Natural killer cell (primary cell): Measurements from ENCODE around the gene TSR1. TPM values are rescaled to one million over a fixed set of nuclear protein-coding genes. Genes with fewer than 3 reads are reported as not detected.
A peak's percentile ranks its signal among the peaks of the same experiment; 100 is the strongest.

Source experiments
- ATAC-seq, 3 donors: fragments of 150-1000 bp in 2 of 3; fragments of 200-7000 bp in 1 of 3; cut with Tn5 transposase; 1 replicate in 1 of 3; 2 replicates in 2 of 3; pipeline ENCODE4 v1.10.0; 2021; ENCODE audit warnings: mild to moderate bottlenecking in 2 of 3, moderate library complexity in 2 of 3
- DNase-seq, 2 donors: peaks; one replicate each; pipeline versions ENCODE4 v3.0.0 to v3.0.0-alpha.2; 2013 to 2021; ENCODE audit warnings: mixed read lengths in 1 of 2
- H3K27ac ChIP-seq: one replicate; pipeline ENCODE4 v1.5.1; 2013; ENCODE audit warnings: mild to moderate bottlenecking, low read length
- H3K27me3 ChIP-seq: one replicate; pipeline ENCODE4 v1.6.1; 2013; ENCODE audit warnings: low read length; ENCODE audit not compliant: control insufficient read depth, insufficient read depth
- H3K36me3 ChIP-seq: one replicate; pipeline ENCODE4 v1.6.1; 2013; ENCODE audit warnings: low read length; ENCODE audit not compliant: control insufficient read depth, insufficient read depth
- H3K4me1 ChIP-seq: one replicate; pipeline ENCODE4 v1.6.1; 2013; ENCODE audit warnings: low read length; ENCODE audit not compliant: control insufficient read depth, insufficient read depth
- H3K4me3 ChIP-seq: one replicate; pipeline ENCODE4 v1.5.1; 2013; ENCODE audit warnings: low read length
- H3K9me3 ChIP-seq: one replicate; pipeline ENCODE4 v1.6.1; 2013; ENCODE audit warnings: low read length; ENCODE audit not compliant: control insufficient read depth, insufficient read depth
- H3K27ac Mint-ChIP-seq, 2 donors: one replicate each; pipeline ENCODE4 v1.8.0; 2022; ENCODE audit warnings: mild to moderate bottlenecking in 2 of 2, mixed read lengths in 2 of 2, moderate library complexity in 1 of 2
- H3K27me3 Mint-ChIP-seq, 2 donors: one replicate each; pipeline ENCODE4 v1.8.0; 2022; ENCODE audit warnings: low read depth in 2 of 2, mixed read lengths in 2 of 2
- H3K36me3 Mint-ChIP-seq: one replicate; pipeline ENCODE4 v1.8.0; 2022; ENCODE audit warnings: mixed read lengths
- H3K4me1 Mint-ChIP-seq, 2 donors: one replicate each; pipeline ENCODE4 v1.8.0; 2022; ENCODE audit warnings: mixed read lengths in 2 of 2
- H3K4me3 Mint-ChIP-seq: one replicate; pipeline ENCODE4 v1.8.0; 2022; ENCODE audit warnings: mild to moderate bottlenecking, moderate library complexity, mixed read lengths
- H3K9me3 Mint-ChIP-seq, 2 donors: one replicate each; pipeline ENCODE4 v1.8.0; 2022; ENCODE audit warnings: mixed read lengths in 2 of 2
- WGBS: methylation state at CpG from one replicate; pipeline ENCODE4 v1.1.7; 2013; ENCODE audit warnings: missing lambda C conversion rate; ENCODE audit not compliant: insufficient coverage; 5-methylcytosine and 5-hydroxymethylcytosine counted together
- intact Hi-C: fragments of 100-400 bp; cut with micrococcal nuclease; formaldehyde crosslinking; loops from one replicate; pipeline ENCODE4 v1.14.2; 2022
- total RNA-seq, 4 donors: library from RNA; stranded (reverse); fragments of 120-200 nt in 1 of 4; gene quantifications; one replicate each; pipeline versions ENCODE4 v1.2.3 to v1.2.4, GENCODE V29; 2013 to 2022
- TF ChIP-seq, protein P1 (sequence below): fragments of 200-600 bp; IDR thresholded peaks from one replicate; pipeline ENCODE4 v1.8.0; 2022; ENCODE audit warnings: antibody characterized with exemption

Gene TSR1
- total RNA-seq, 3 donors from 2014 or later (not counting 1 experiment from before 2014, with no cell fraction given), result 19.7 to 30.7 (median 29.0) TPM

DNA sequence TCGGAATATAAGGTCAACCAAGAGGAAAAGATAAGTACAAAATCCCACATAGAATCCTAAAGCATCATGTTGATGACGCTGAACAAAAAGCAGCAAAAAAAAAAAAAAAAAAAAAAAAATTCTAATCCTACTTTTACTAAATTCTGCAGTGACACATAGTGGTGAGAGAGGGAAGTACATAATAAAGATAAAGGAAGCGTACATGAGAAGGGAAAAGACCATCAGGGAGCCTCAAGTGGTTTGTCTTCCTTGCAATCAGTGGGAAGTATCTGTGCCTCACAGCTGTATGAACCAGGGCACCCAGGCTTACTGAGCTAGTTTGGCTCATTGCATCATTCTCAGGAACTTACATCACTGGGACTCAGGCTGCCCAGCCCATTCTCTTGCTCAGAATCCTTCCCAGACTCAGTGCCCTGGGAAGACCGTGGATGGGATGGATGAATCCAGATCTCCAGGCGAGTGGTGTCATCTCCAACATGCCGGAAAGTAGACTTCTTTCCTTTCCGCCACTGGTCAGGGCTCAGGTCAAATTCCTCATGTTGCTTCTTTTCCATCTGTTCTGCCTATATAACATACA is 53.9 kb downstream of the TSR1 start:
- Mint-ChIP-seq H3K4me3 (no peak overlapping the region), H3K36me3 (peaks cover 27% of the 10 kb centered on the region), H3K27ac (peak overlapping the region; percentile 23 to 68), H3K4me1 (peaks cover 9 to 14% of the 10 kb centered on the region in 2 donors), H3K27me3 (no peaks in the 10 kb centered on the region), H3K9me3 (no peaks in the 10 kb centered on the region)
- peak in 1 of 2 donors; percentile 82 for DNase-seq
- Histone ChIP-seq H3K36me3 (peaks cover 49% of the 10 kb centered on the region), H3K4me3 (no peak overlapping the region), H3K9me3 (no peaks in the 10 kb centered on the region), H3K4me1 (no peaks in the 10 kb centered on the region), H3K27ac (no peak overlapping the region), H3K27me3 (no peaks in the 10 kb centered on the region)
- TF ChIP-seq, protein P1, sequence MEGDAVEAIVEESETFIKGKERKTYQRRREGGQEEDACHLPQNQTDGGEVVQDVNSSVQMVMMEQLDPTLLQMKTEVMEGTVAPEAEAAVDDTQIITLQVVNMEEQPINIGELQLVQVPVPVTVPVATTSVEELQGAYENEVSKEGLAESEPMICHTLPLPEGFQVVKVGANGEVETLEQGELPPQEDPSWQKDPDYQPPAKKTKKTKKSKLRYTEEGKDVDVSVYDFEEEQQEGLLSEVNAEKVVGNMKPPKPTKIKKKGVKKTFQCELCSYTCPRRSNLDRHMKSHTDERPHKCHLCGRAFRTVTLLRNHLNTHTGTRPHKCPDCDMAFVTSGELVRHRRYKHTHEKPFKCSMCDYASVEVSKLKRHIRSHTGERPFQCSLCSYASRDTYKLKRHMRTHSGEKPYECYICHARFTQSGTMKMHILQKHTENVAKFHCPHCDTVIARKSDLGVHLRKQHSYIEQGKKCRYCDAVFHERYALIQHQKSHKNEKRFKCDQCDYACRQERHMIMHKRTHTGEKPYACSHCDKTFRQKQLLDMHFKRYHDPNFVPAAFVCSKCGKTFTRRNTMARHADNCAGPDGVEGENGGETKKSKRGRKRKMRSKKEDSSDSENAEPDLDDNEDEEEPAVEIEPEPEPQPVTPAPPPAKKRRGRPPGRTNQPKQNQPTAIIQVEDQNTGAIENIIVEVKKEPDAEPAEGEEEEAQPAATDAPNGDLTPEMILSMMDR, result peak; percentile 66
- 73% methylated on average over 5 of the region's 7 CpGs for WGBS
- peak in 2 of 3 donors; percentile 66 to 89 for ATAC-seq
- intact Hi-C loops, result loop anchor here (1.0 to 2.0 kb wide), 3 partner anchors 16 to 228 kb away; no protein-coding TSS in a partner anchor

- Mint-ChIP-seq H3K27me3 (no peaks in the 10 kb centered on the region), H3K9me3 (no peaks in the 10 kb centered on the region), H3K4me3 (no peak overlapping the region), H3K4me1 (peaks cover 28 to 34% of the 10 kb centered on the region in 2 donors), H3K27ac (no peak overlapping the region), H3K36me3 (peaks cover 27% of the 10 kb centered on the region)
- H3K27ac ChIP-seq, result no peak overlapping the region
- intact Hi-C loops, result no loop called here
- peaks cover 11% of the 10 kb centered on the region for H3K4me1 ChIP-seq
- no peak for DNase-seq
- no peak for ATAC-seq
- peaks cover 39% of the 10 kb centered on the region for H3K36me3 ChIP-seq
- TF ChIP-seq, protein P1, result no peak
- H3K9me3 ChIP-seq, result no peaks in the 10 kb centered on the region
- H3K4me3 ChIP-seq, result no peak overlapping the region
- WGBS, result 97% methylated on average over 8 of the region's 9 CpGs
- H3K27me3 ChIP-seq, result no peaks in the 10 kb centered on the region
These were observed 56.5 kb downstream of the TSR1 start for GRCh38 chr17:2279707-2280106.

GRCh38 chr17:2277429-2278170 is 58.7 kb downstream of the TSR1 start:
- DNase-seq, result no peak
- Mint-ChIP-seq H3K9me3 (no peaks in the 10 kb centered on the region), H3K4me3 (no peak overlapping the region), H3K36me3 (peaks cover 27% of the 10 kb centered on the region), H3K27me3 (no peaks in the 10 kb centered on the region), H3K4me1 (peaks cover 35 to 40% of the 10 kb centered on the region in 2 donors), H3K27ac (no peak overlapping the region)
- Histone ChIP-seq H3K9me3 (no peaks in the 10 kb centered on the region), H3K27ac (no peak overlapping the region), H3K27me3 (no peaks in the 10 kb centered on the region), H3K4me1 (peaks cover 11% of the 10 kb centered on the region), H3K36me3 (peaks cover 33% of the 10 kb centered on the region), H3K4me3 (no peak overlapping the region)
- intact Hi-C loops, result no loop called here
- TF ChIP-seq, protein P1, result no peak
- ATAC-seq, result no peak
- WGBS, result 93% methylated on average over 8 of the region's 9 CpGs
